Measurements from ENCODE around the gene ATXN2.

DNA sequence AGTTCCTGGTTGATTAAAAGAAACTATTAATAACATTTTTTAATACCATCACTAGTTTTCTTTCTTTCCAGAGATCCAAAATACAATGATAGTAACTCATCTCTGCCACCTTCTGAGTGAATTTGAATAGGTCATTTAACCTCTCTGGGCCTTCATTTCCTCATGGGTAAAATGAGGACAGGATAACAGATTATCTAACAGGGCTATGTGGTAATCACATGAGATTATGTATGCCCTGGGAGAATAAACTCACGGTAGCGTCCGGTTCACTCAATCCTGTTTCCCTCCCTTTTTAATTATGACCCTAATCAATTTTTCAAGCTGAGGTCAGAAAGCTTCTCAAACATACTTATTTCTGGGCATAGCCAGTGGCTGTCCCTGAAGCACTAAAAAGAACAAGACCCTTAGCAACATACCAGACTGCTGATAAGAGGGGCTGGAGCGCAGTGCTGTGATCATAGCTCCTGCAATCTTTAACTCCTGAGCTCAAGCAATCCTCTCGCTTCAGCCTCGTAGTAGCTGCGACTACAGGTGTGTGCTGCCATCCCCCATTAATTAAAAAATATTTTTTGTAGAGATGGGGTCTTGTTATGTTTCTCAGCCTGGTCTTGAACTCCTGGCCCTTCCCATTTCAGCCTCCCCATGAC, 24.2 kb downstream of the ATXN2 start:
- TF ChIP-seq, protein P1, sequence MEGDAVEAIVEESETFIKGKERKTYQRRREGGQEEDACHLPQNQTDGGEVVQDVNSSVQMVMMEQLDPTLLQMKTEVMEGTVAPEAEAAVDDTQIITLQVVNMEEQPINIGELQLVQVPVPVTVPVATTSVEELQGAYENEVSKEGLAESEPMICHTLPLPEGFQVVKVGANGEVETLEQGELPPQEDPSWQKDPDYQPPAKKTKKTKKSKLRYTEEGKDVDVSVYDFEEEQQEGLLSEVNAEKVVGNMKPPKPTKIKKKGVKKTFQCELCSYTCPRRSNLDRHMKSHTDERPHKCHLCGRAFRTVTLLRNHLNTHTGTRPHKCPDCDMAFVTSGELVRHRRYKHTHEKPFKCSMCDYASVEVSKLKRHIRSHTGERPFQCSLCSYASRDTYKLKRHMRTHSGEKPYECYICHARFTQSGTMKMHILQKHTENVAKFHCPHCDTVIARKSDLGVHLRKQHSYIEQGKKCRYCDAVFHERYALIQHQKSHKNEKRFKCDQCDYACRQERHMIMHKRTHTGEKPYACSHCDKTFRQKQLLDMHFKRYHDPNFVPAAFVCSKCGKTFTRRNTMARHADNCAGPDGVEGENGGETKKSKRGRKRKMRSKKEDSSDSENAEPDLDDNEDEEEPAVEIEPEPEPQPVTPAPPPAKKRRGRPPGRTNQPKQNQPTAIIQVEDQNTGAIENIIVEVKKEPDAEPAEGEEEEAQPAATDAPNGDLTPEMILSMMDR (IDR thresholded peaks at IDR 0.05): no peak
- TF ChIP-seq POLR2AphosphoS5 (IDR thresholded peaks at IDR 0.05) (no peak), POLR2A (IDR thresholded peaks at IDR 0.05) (no peak)

All from breast epithelium (tissue), 3 donors.